ENCODE measurements around the gene ZDHHC8. TPM values are rescaled to one million over a fixed set of nuclear protein-coding genes. Genes with fewer than 3 reads are reported as not detected.

ZDHHC8 gene
- total RNA-seq, 2 donors from 2014 or later = 14.1 to 36.6 TPM

GRCh38 chr22:20191000-20191515, 59.5 kb downstream of the ZDHHC8 start:
- H3K4me3 ChIP-seq = no peak overlapping the region
- H3K36me3 ChIP-seq = no peaks in the 10 kb centered on the region
- no peak for TF ChIP-seq POLR2A (IDR thresholded peaks at IDR 0.05)
- TF ChIP-seq, protein P1, sequence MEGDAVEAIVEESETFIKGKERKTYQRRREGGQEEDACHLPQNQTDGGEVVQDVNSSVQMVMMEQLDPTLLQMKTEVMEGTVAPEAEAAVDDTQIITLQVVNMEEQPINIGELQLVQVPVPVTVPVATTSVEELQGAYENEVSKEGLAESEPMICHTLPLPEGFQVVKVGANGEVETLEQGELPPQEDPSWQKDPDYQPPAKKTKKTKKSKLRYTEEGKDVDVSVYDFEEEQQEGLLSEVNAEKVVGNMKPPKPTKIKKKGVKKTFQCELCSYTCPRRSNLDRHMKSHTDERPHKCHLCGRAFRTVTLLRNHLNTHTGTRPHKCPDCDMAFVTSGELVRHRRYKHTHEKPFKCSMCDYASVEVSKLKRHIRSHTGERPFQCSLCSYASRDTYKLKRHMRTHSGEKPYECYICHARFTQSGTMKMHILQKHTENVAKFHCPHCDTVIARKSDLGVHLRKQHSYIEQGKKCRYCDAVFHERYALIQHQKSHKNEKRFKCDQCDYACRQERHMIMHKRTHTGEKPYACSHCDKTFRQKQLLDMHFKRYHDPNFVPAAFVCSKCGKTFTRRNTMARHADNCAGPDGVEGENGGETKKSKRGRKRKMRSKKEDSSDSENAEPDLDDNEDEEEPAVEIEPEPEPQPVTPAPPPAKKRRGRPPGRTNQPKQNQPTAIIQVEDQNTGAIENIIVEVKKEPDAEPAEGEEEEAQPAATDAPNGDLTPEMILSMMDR (IDR thresholded peaks at IDR 0.05) = no peak
- no peak for TF ChIP-seq POLR2AphosphoS5 (IDR thresholded peaks at IDR 0.05)
- H3K27me3 ChIP-seq (replicated peaks; ENCODE audit: insufficient read depth) = no peaks in the 10 kb centered on the region
- H3K27ac ChIP-seq = no peak overlapping the region
- H3K9me3 ChIP-seq = no peaks in the 10 kb centered on the region
- intact Hi-C loops (cut with DNase I) = no loop called here
- H3K4me1 ChIP-seq (replicated peaks) = no peaks in the 10 kb centered on the region
- 46% methylated on average over 10 of the region's 10 CpGs for WGBS
- peak; percentile 45 for DNase-seq (ENCODE audit: low spot score)

- H3K4me1 ChIP-seq (replicated peaks) = no peaks in the 10 kb centered on the region
- no peaks in the 10 kb centered on the region for H3K9me3 ChIP-seq
- no peak for DNase-seq (ENCODE audit: low spot score)
- H3K27me3 ChIP-seq (replicated peaks; ENCODE audit: insufficient read depth) = no peaks in the 10 kb centered on the region
- intact Hi-C loops (cut with DNase I) = no loop called here
- no peak overlapping the region for H3K4me3 ChIP-seq
- TF ChIP-seq, protein P1 (IDR thresholded peaks at IDR 0.05) = no peak
- no peak for TF ChIP-seq POLR2AphosphoS5 (IDR thresholded peaks at IDR 0.05)
- TF ChIP-seq POLR2A (IDR thresholded peaks at IDR 0.05) = no peak
- 84% methylated on average over 8 of the region's 8 CpGs for WGBS
- no peak overlapping the region for H3K27ac ChIP-seq
- no peaks in the 10 kb centered on the region for H3K36me3 ChIP-seq
Observed at GRCh38 chr22:20191803-20192202, 60.2 kb downstream of the ZDHHC8 start.

- intact Hi-C loops (cut with DNase I) = no loop called here
- no peaks in the 10 kb centered on the region for H3K27me3 ChIP-seq (replicated peaks; ENCODE audit: insufficient read depth)
- H3K36me3 ChIP-seq = no peaks in the 10 kb centered on the region
- 91% methylated on average over 10 of the region's 10 CpGs for WGBS
- no peak for DNase-seq (ENCODE audit: low spot score)
- no peak overlapping the region for H3K27ac ChIP-seq
- H3K4me3 ChIP-seq = no peak overlapping the region
- no peaks in the 10 kb centered on the region for H3K9me3 ChIP-seq
- TF ChIP-seq POLR2AphosphoS5 (IDR thresholded peaks at IDR 0.05) (no peak), POLR2A (IDR thresholded peaks at IDR 0.05) (no peak)
- TF ChIP-seq, protein P1 (IDR thresholded peaks at IDR 0.05) = no peak
- no peaks in the 10 kb centered on the region for H3K4me1 ChIP-seq (replicated peaks)
Observed at GRCh38 chr22:20192293-20192971, 60.8 kb downstream of the ZDHHC8 start.

DNA sequence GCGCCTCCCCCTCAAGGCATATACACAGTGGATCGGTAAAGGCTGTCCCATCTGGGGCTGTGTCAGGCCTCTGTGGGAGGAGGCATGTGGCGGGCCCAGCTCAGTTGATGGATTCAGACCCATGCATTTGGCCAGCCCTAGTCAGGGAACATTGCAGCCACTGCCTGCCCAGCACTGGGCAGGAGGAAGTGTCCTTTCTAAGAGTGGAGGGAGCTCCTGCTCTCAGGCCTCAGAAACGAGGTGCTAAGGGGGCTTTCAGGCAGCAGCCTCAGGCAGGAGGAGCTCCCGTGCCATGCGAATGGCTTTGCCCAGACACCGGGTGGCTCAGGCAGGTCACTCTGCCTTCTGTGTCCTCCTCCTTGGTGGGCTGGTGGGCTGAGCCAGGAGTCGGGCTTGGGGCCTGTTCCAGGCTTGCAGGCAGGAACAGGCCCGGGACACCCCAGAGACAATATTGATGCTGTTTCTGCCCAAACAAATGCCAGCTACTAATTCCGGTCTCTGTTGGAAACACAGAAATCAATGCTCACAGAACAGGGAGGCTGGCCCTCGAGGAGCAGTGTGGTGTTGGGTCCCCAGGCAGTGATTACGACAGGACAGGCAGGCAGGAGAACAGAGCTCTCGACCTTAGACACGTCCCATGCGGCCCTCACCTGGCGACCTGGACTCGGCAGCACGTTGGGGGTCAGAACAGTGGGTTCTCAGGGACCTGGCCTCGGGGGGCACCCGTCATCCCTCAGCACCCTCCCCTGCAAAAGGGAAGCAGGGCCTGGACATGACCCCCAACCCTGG, 61.6 kb downstream of the ZDHHC8 start:
- Histone ChIP-seq H3K4me1 (replicated peaks) (no peaks in the 10 kb centered on the region), H3K27me3 (replicated peaks; ENCODE audit: insufficient read depth) (no peaks in the 10 kb centered on the region), H3K27ac (no peak overlapping the region), H3K4me3 (no peak overlapping the region), H3K36me3 (no peaks in the 10 kb centered on the region), H3K9me3 (no peaks in the 10 kb centered on the region)
- intact Hi-C loops (cut with DNase I) = no loop called here
- 60% methylated on average over 20 of the region's 20 CpGs for WGBS
- no peak for DNase-seq (ENCODE audit: low spot score)
- TF ChIP-seq POLR2A (IDR thresholded peaks at IDR 0.05) = no peak
- TF ChIP-seq POLR2AphosphoS5 (IDR thresholded peaks at IDR 0.05) = no peak
- TF ChIP-seq, protein P1 (IDR thresholded peaks at IDR 0.05) = no peak
